HEK293 (cell line): ENCODE results near the gene GARIN5A.

Experiments used
- MZF1 ChIP-seq: fragments of 450-650 bp; formaldehyde crosslinking; IDR thresholded peaks from 2 replicates; pipeline ENCODE4 v1.5.1; 2017; ENCODE audit warnings: missing biosample characterization, missing genetic modification characterization, borderline replicate concordance
- ZBTB8A ChIP-seq: fragments of 450-650 bp; formaldehyde crosslinking; IDR thresholded peaks from 2 replicates; pipeline ENCODE4 v1.5.1; 2016; ENCODE audit warnings: missing biosample characterization, missing genetic modification characterization
- ZNF10 ChIP-seq: fragments of 450-650 bp; formaldehyde crosslinking; IDR thresholded peaks from 2 replicates; pipeline ENCODE4 v1.5.1; 2017; ENCODE audit warnings: missing biosample characterization, missing genetic modification characterization
- ZNF146 ChIP-seq: fragments of 450-650 bp; formaldehyde crosslinking; IDR thresholded peaks from 2 replicates; pipeline ENCODE4 v1.5.1; 2016; ENCODE audit warnings: missing biosample characterization, missing genetic modification characterization
- ZNF362 ChIP-seq: fragments of 450-650 bp; formaldehyde crosslinking; IDR thresholded peaks from 2 replicates; pipeline ENCODE4 v1.5.1; 2016; ENCODE audit warnings: missing biosample characterization, missing genetic modification characterization
- ZNF645 ChIP-seq: fragments of 450-650 bp; formaldehyde crosslinking; IDR thresholded peaks from 2 replicates; pipeline ENCODE4; 2016; ENCODE audit warnings: missing biosample characterization, missing genetic modification characterization
- TF ChIP-seq, protein P1 (sequence below): fragments of 450-650 bp; formaldehyde crosslinking; IDR thresholded peaks from 2 replicates; pipeline ENCODE4 v1.5.1; 2016; ENCODE audit warnings: missing biosample characterization, missing genetic modification characterization

DNA sequence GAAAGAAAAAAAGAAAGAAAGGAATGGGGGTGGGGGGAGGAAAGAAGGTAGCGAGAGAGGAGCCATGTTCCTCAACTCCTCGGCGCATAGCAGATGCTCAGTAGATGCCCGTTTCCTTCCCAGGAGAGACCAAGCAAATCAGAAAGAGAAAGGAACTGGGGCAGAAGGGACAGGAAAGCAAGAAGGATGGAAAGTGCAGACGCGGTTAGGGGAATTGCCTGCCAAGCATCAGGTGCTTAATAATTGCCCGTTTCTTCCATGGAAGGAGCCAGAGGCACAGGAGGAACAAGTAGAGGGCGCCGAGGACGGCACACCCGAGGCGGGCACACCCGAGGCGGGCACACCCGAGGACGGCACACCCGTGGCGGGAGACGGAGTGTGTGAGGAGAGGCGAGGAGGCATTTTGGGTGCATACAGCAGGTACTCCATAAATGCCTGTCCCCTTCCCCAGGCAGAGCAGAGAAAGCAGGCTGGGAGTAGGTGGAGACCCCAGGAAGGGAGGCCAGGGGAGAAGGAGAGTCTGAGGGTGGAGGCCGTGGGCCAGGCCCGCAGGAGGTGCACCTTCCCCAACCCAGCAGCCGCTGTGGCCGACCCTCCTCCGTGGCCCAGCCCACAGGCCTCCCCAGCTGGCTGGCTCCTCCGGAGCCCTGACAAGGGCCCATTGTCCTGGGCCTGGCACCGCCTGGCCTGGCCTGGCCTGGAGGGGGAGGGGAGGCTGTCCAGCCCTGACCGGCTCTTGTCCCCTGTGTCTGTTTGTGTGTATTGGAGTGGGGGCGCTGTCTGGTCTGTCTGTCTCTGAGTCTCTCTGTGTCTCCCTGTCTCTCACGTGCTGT, 19.8 kb upstream of the GARIN5A start:
- TF ChIP-seq, protein P1, sequence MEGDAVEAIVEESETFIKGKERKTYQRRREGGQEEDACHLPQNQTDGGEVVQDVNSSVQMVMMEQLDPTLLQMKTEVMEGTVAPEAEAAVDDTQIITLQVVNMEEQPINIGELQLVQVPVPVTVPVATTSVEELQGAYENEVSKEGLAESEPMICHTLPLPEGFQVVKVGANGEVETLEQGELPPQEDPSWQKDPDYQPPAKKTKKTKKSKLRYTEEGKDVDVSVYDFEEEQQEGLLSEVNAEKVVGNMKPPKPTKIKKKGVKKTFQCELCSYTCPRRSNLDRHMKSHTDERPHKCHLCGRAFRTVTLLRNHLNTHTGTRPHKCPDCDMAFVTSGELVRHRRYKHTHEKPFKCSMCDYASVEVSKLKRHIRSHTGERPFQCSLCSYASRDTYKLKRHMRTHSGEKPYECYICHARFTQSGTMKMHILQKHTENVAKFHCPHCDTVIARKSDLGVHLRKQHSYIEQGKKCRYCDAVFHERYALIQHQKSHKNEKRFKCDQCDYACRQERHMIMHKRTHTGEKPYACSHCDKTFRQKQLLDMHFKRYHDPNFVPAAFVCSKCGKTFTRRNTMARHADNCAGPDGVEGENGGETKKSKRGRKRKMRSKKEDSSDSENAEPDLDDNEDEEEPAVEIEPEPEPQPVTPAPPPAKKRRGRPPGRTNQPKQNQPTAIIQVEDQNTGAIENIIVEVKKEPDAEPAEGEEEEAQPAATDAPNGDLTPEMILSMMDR (tag by site-specific recombination) = no peak
- TF ChIP-seq MZF1 (no peak), ZNF10 (tag by site-specific recombination) (no peak), ZNF645 (no peak), ZBTB8A (tag by site-specific recombination) (no peak), ZNF146 (tag by site-specific recombination) (no peak), ZNF362 (tag by site-specific recombination) (no peak)
